Mononuclear cell (primary cell): ENCODE measurements around the gene GSTA5. TPM values are rescaled to one million over a fixed set of nuclear protein-coding genes. Genes with fewer than 3 reads are reported as not detected.
"Not testable (repeated sequence)": the region's sequence is repeated elsewhere in the genome, so short reads cannot be mapped to it uniquely, and the experiment has no call there.

Source experiments
- H3K27me3 ChIP-seq: 2 replicates; pipeline ENCODE4 v1.6.0; 2011; ENCODE audit warnings: low read length, control low read depth; ENCODE audit not compliant: insufficient read depth
- H3K4me1 ChIP-seq: 2 replicates; pipeline ENCODE4 v1.5.1; 2011; ENCODE audit warnings: mild to moderate bottlenecking, low read length, control low read depth; ENCODE audit not compliant: insufficient read depth
- H3K4me3 ChIP-seq: 2 replicates; pipeline ENCODE4 v1.5.1; 2011; ENCODE audit warnings: mild to moderate bottlenecking, low read length, moderate library complexity
- H3K9me3 ChIP-seq: 2 replicates; pipeline ENCODE4 v1.5.1; 2011; ENCODE audit warnings: low read depth, mild to moderate bottlenecking, control low read depth, low read length
- total RNA-seq: library from RNA; depleted of rRNA; stranded (reverse); fragments of >200 nt; gene quantifications from one replicate; pipeline ENCODE4 v1.2.3, GENCODE V29; 2012

Gene GSTA5
- not detected for total RNA-seq

GRCh38 chr6:52840763-52841585 is at the start of gene GSTA5:
Gene GSTA5 (minus strand): TSS chr6:52840813.
- Histone ChIP-seq H3K27me3 (peaks cover 4% of the 10 kb centered on the region), H3K4me3 (no peak within 1 kb of the TSS), H3K9me3 (no peaks in the 10 kb centered on the region)

DNA sequence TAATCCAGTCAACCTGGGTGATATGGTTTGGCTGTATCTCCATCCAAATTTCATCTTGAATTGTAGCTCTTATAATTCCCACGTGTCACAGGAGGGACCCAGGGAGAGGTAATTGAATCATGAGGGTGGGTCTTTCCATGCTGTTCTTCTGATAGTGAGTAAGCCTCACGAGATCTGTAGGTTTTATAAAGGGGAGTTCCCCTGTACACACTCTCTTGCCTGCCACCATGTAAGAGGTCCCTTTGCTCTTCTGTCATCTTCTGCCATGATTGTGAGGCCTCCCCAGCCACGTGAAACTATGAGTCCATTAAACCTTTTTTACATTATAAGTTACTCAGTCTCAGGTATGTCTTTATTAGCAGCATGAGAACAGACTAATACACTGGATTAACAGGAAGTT is 49.4 kb upstream of the GSTA5 start:
- Histone ChIP-seq H3K9me3 (no peaks in the 10 kb centered on the region), H3K4me3 (no peak overlapping the region), H3K4me1 (no peaks in the 10 kb centered on the region), H3K27me3 (no peaks in the 10 kb centered on the region)

More at GRCh38 chr6:52840763-52841585, at the start of gene GSTA5:
- H3K4me1 ChIP-seq = no peaks in the 10 kb centered on the region

- no peaks in the 10 kb centered on the region for H3K9me3 ChIP-seq
- no peaks in the 10 kb centered on the region for H3K4me1 ChIP-seq
These were observed 47.4 kb upstream of the GSTA5 start for GRCh38 chr6:52887910-52888524.

GRCh38 chr6:52881996-52882841 is 41.6 kb upstream of the GSTA5 start:
- no peaks in the 10 kb centered on the region for H3K4me1 ChIP-seq
- no peaks in the 10 kb centered on the region for H3K9me3 ChIP-seq
- H3K4me3 ChIP-seq = peak overlapping the region; percentile 24
- no peaks in the 10 kb centered on the region for H3K27me3 ChIP-seq

More at GRCh38 chr6:52887910-52888524, 47.4 kb upstream of the GSTA5 start:
- no peak overlapping the region for H3K4me3 ChIP-seq
- no peaks in the 10 kb centered on the region for H3K27me3 ChIP-seq

DNA sequence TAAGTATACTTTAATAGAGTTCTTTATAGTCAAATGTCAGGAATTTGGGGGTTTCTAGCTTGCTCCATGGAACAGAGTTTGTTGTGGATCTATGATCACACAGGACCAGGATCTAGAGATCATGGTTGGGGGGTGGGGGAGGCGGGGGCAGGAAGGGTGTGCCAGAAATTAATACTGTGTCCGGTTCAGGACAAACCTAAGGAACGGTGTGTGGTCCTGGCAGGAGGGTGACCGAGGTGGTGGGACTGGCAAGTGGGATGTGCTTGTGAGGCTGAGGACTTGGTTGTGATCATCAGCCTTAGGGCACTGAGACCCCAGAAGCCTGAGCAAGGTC is 41.0 kb upstream of the GSTA5 start:
- Histone ChIP-seq H3K4me1 (no peaks in the 10 kb centered on the region), H3K9me3 (no peaks in the 10 kb centered on the region), H3K27me3 (no peaks in the 10 kb centered on the region), H3K4me3 (no peak overlapping the region)

DNA sequence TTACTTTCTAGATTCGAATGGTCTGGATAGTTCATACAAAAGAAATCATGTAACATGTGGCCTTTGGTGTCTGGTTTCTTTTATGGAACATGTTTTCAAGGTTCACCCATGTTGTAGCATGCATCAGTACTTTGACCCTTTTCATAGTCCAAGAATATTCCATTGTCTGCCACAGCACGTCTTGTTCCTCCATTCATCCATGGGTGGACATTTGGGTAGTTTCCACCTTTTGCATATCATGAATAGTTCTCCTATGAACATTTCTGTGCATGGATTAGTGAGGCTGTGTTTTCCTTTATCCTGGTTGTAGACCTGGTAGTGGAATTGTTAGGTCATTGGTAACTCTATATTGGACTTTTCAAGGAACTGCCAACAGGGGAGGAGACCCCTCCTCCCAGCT is 37.2 kb upstream of the GSTA5 start:
- Histone ChIP-seq H3K27me3 (peaks cover 2% of the 10 kb centered on the region), H3K4me1 (no peaks in the 10 kb centered on the region)

GRCh38 chr6:52877168-52877567 is 36.6 kb upstream of the GSTA5 start:
- Histone ChIP-seq H3K9me3 (no peaks in the 10 kb centered on the region), H3K4me1 (no peaks in the 10 kb centered on the region), H3K27me3 (peaks cover 2% of the 10 kb centered on the region), H3K4me3 (no peak overlapping the region)

More for the DNA sequence above, 37.2 kb upstream of the GSTA5 start:
- Histone ChIP-seq H3K9me3 (no peaks in the 10 kb centered on the region), H3K4me3 (no peak overlapping the region)

DNA sequence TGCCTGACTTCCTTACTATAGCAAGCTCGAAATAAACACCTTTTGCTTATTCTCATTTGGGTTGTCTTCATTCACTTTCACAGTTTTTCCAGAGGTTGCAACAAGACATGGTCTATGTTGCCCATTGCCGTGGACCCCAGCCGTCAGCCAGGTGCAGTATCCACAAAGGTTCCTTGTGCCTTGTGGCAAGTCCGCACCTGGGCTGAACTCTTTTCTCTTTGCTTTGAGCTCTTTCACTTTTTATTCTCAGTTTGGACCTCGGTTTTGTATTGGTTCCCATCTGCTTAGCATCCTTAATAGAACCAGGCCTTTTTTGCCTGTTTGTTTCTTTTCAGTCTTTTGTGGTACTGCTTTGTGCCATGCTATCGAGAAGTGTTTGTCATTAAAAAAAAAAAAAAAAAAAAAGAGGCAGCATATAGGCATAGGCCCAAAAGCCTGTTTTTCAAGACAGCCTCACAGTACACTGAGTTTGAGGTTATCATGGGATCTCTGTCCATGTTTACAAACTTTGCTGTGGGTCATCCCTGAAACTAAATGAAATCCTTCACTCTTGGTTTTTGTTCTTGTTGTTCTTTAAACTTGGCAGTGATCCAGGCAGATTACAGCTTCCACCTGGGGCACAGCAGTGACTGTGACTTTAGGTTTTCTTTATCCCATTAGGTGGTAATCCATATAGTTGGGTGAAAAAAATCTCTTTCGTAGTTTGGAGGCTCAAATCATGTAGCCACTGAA is 35.6 kb upstream of the GSTA5 start:
- H3K27me3 ChIP-seq = peaks cover 2% of the 10 kb centered on the region
- H3K9me3 ChIP-seq = no peaks in the 10 kb centered on the region
- no peaks in the 10 kb centered on the region for H3K4me1 ChIP-seq
- no peak overlapping the region for H3K4me3 ChIP-seq

GRCh38 chr6:52872031-52872430 is 31.4 kb upstream of the GSTA5 start:
- Histone ChIP-seq H3K27me3 (peaks cover 2% of the 10 kb centered on the region), H3K4me3 (no peak overlapping the region)

DNA sequence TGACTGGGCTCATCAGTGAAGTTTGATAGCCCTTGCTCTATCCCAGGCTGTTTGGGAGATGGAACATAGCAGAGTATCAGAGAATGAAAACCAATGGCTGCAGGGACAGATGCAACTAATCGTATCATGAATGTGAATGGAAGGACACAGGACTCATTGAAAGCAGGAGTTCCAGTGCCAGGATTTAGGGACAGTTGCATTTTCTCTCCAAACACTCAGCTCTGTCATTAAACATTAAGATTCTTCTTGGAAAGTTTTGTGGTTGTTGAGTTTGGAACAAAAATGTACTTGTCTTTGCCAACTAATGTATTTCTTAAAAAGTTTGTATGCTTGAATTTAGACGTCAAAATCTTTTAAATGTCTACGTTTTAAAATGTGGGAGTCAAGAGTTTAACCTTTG is 31.0 kb upstream of the GSTA5 start:
- H3K9me3 ChIP-seq = no peaks in the 10 kb centered on the region
- no peaks in the 10 kb centered on the region for H3K4me1 ChIP-seq

More at GRCh38 chr6:52872031-52872430, 31.4 kb upstream of the GSTA5 start:
- H3K9me3 ChIP-seq = no peaks in the 10 kb centered on the region
- no peaks in the 10 kb centered on the region for H3K4me1 ChIP-seq

DNA sequence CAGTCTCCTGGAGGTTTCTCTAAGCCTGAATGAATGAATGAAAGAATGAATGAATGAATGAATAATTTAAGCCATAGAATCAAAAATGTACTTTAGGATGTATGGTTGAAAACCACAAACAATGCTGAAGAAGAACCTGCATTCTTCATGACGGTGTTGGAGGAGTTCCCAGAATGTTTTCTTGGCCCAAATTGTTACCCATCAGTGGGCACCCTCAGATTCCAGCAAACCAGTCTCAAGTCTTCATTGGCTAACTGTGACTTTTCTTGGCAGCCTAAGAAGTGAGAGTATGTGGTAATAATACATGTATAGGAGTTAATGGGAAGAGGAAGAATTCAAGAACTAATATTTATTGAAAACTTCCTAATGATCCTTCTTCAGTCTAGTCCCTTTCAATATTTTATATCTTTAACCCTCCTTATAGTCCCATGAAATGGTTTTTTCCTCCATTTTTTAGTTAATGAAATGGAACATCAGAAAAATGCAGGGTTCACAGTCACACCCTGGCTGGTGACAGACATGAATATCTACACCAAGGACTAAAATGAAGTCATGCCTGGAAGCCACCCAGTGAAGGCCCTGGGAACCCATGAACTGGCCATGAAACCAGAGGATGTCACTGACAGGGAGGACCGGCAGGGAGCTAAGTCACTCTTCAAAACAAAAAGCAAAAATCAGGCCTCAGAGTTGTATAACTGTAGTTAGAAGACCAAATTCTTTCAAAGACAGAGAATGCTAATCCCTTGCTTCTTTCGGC is 29.9 kb upstream of the GSTA5 start:
- H3K4me3 ChIP-seq, H3K27me3 ChIP-seq, H3K9me3 ChIP-seq, H3K4me1 ChIP-seq: not testable (repeated sequence)

More for the DNA sequence above, 31.0 kb upstream of the GSTA5 start:
- Histone ChIP-seq H3K4me3 (no peak overlapping the region), H3K27me3 (peaks cover 2% of the 10 kb centered on the region)

- H3K9me3 ChIP-seq, H3K27me3 ChIP-seq, H3K4me1 ChIP-seq, H3K4me3 ChIP-seq: not testable (repeated sequence)
These were observed 28.3 kb upstream of the GSTA5 start for GRCh38 chr6:52868899-52869298.

GRCh38 chr6:52868240-52868639 is 27.6 kb upstream of the GSTA5 start:
- no peaks in the 10 kb centered on the region for H3K9me3 ChIP-seq
- no peak overlapping the region for H3K4me3 ChIP-seq
- H3K27me3 ChIP-seq = peaks cover 2% of the 10 kb centered on the region
- H3K4me1 ChIP-seq = no peaks in the 10 kb centered on the region

DNA sequence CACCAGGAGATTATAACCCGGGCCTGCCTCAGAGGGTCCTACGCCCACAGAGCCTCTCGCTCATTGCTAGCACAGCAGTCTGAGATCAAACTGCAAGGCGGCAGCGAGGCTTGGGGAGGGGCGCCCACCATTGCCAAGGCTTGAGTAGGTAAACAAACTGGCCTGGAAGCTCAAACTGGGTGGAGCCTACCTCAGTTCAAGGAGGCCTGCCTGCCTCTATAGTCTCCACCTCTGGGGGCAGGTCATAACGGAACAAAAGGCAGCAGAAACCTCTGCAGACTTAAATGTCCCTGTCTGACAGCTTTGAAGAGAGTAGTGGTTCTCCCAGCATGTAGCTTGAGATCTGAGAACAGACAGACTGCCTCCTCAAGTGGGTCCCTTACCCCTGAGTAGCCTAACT is 20.5 kb upstream of the GSTA5 start:
- H3K27me3 ChIP-seq, H3K9me3 ChIP-seq, H3K4me1 ChIP-seq, H3K4me3 ChIP-seq: not testable (repeated sequence)
